HepG2 (cell line): ENCODE data around the gene ZBTB46. TPM values are rescaled to one million over a fixed set of nuclear protein-coding genes. Genes with fewer than 3 reads are reported as not detected.

Experiments
- ATF1 ChIP-seq: IDR thresholded peaks from 2 replicates; pipeline ENCODE4 v1.6.1; 2016; ENCODE audit warnings: mild to moderate bottlenecking, control low read depth
- GABPB1 ChIP-seq: IDR thresholded peaks from 2 replicates; pipeline ENCODE4 v1.6.1; 2016; ENCODE audit warnings: mild to moderate bottlenecking, missing genetic modification reagents, moderate library complexity, missing compliant biosample characterization
- HNRNPL ChIP-seq: fragments of 200-400 bp; formaldehyde crosslinking; IDR thresholded peaks from 2 replicates; pipeline ENCODE4 v1.6.1; 2017; ENCODE audit warnings: mild to moderate bottlenecking, low read depth, low read length
- LCORL ChIP-seq, 2 experiments: fragments of 450-650 bp in 1 of 2; sonication (generic) in 1 of 2; formaldehyde crosslinking in 1 of 2; IDR thresholded peaks; 2 replicates each; pipeline versions ENCODE4 v1.5.0 to v1.6.1; 2017 to 2020; ENCODE audit warnings: antibody characterized with exemption in 1 of 2, missing genetic modification reagents in 1 of 2
- NRL ChIP-seq: sonication (generic); formaldehyde crosslinking; IDR thresholded peaks from 2 replicates; pipeline ENCODE4 v1.5.0; 2020; ENCODE audit warnings: missing genetic modification reagents, mild to moderate bottlenecking, moderate library complexity, borderline replicate concordance
- PTBP1 ChIP-seq: fragments of 200-400 bp; formaldehyde crosslinking; IDR thresholded peaks from 2 replicates; pipeline ENCODE4 v1.6.1; 2018; ENCODE audit warnings: low read length, low read depth; ENCODE audit not compliant: poor library complexity, severe bottlenecking
- RXRA ChIP-seq: sonication (generic); formaldehyde crosslinking; IDR thresholded peaks from 2 replicates; pipeline ENCODE4 v1.5.1; 2020; ENCODE audit warnings: missing genetic modification reagents
- SP2 ChIP-seq: sonication (generic); formaldehyde crosslinking; IDR thresholded peaks from 2 replicates; pipeline ENCODE4 v1.5.1; 2020; ENCODE audit warnings: mild to moderate bottlenecking, missing genetic modification reagents
- SRY ChIP-seq: sonication (generic); formaldehyde crosslinking; IDR thresholded peaks from 2 replicates; pipeline ENCODE4 v1.8.0; 2022; ENCODE audit warnings: mild to moderate bottlenecking, missing genetic modification reagents
- YY1 ChIP-seq: IDR thresholded peaks from 2 replicates; pipeline ENCODE4 v1.6.1; 2011; ENCODE audit warnings: low read length, low read depth, moderate library complexity, mild to moderate bottlenecking; ENCODE audit not compliant: insufficient read depth, insufficient replicate concordance
- ZBTB7B ChIP-seq: sonication (generic); formaldehyde crosslinking; IDR thresholded peaks from 2 replicates; pipeline ENCODE4 v1.4.0; 2020; ENCODE audit warnings: missing genetic modification reagents
- ZNF446 ChIP-seq: sonication (generic); formaldehyde crosslinking; IDR thresholded peaks from 2 replicates; pipeline ENCODE4 v1.5.0; 2020; ENCODE audit warnings: mild to moderate bottlenecking, missing genetic modification reagents
- ZNF562 ChIP-seq: sonication (generic); formaldehyde crosslinking; IDR thresholded peaks from 2 replicates; pipeline ENCODE4 v1.8.0; 2022; ENCODE audit warnings: missing genetic modification reagents, borderline replicate concordance
- polyA plus RNA-seq, 8 experiments: library from polyadenylated mRNA; depleted of rRNA in 3 of 8; stranded (reverse) in 7 of 8; unstranded in 1 of 8; fragments of >200 nt; fragmentation: Illumina TruSeq in 4 of 8; extraction: Trizol in 4 of 8; gene quantifications; 2 replicates each; pipeline versions ENCODE4 v1.2.1 to v1.2.3, GENCODE V29; 2011 to 2016; ENCODE audit warnings: low read depth in 4 of 8, missing spikeins in 1 of 8, mixed read lengths in 1 of 8; ENCODE audit not compliant: insufficient read depth in 1 of 8
- total RNA-seq, 5 experiments: library from RNA; depleted of rRNA; stranded (reverse); fragments of >200 nt; fragmentation: Illumina TruSeq; extraction: Trizol; gene quantifications; 2 replicates each; pipeline ENCODE4 v1.2.3, GENCODE V29; 2016; ENCODE audit warnings: low read depth in 1 of 5
- TF ChIP-seq, protein P1 (sequence below): sonication (generic); formaldehyde crosslinking; IDR thresholded peaks from 2 replicates; pipeline ENCODE4 v1.5.0; 2020; ENCODE audit warnings: missing genetic modification reagents, mild to moderate bottlenecking, borderline replicate concordance
- TF ChIP-seq, protein P2 (sequence below): sonication (generic); formaldehyde crosslinking; IDR thresholded peaks from 2 replicates; pipeline ENCODE4 v1.4.0; 2020; ENCODE audit warnings: missing genetic modification reagents
- TF ChIP-seq, protein P3 (sequence below): sonication (generic); formaldehyde crosslinking; IDR thresholded peaks from 2 replicates; pipeline ENCODE4 v1.5.0; 2020; ENCODE audit warnings: mild to moderate bottlenecking, missing genetic modification reagents, borderline replicate concordance
- TF ChIP-seq, protein P4 (sequence below): sonication (generic); formaldehyde crosslinking; IDR thresholded peaks from 2 replicates; pipeline ENCODE4 v1.5.0; 2020; ENCODE audit warnings: mild to moderate bottlenecking, missing genetic modification reagents, moderate library complexity

The ZBTB46 gene
- total and polyA plus RNA-seq, 2 of the 13 experiments (the other 11 are each of a cell fraction or from before 2014, with no cell fraction given), result 1.6 to 13.5 TPM

DNA sequence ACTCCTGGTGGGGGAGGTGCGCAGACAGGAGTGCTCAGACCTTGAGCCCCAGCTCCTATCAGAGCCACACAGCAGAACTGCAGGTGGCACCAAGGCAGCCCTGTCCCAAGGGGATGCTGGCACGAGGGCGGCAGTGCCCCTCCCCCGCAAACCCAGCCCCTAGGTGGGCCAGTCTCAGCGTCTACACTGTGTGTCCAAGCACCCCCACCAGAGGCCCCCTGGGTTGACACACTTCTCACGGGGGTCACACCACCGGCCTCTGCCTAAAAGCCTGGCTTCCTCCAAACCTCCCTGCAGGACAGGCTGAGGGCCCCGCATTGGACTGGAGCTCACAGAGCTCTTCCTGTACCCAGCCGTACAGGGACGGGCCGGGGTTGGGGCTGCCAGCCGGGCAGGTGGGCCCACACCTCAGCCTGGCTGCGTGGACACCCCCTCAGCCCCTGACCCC, 83.4 kb downstream of the ZBTB46 start (continued):
- peak; percentile 30; the same call in 1 of the 2 replicates for TF ChIP-seq SRY
- TF ChIP-seq, protein P1, sequence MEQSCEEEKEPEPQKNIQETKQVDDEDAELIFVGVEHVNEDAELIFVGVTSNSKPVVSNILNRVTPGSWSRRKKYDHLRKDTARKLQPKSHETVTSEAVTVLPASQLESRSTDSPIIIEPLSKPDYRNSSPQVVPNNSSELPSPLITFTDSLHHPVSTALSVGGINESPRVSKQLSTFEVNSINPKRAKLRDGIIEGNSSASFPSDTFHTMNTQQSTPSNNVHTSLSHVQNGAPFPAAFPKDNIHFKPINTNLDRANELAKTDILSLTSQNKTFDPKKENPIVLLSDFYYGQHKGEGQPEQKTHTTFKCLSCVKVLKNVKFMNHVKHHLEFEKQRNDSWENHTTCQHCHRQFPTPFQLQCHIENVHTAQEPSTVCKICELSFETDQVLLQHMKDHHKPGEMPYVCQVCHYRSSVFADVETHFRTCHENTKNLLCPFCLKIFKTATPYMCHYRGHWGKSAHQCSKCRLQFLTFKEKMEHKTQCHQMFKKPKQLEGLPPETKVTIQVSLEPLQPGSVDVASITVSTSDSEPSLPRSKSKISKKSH, result peak; percentile 67; the same call in 1 of the 2 replicates
- TF ChIP-seq, protein P2, sequence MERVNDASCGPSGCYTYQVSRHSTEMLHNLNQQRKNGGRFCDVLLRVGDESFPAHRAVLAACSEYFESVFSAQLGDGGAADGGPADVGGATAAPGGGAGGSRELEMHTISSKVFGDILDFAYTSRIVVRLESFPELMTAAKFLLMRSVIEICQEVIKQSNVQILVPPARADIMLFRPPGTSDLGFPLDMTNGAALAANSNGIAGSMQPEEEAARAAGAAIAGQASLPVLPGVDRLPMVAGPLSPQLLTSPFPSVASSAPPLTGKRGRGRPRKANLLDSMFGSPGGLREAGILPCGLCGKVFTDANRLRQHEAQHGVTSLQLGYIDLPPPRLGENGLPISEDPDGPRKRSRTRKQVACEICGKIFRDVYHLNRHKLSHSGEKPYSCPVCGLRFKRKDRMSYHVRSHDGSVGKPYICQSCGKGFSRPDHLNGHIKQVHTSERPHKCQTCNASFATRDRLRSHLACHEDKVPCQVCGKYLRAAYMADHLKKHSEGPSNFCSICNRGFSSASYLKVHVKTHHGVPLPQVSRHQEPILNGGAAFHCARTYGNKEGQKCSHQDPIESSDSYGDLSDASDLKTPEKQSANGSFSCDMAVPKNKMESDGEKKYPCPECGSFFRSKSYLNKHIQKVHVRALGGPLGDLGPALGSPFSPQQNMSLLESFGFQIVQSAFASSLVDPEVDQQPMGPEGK (CRISPR knock-in tag), result peak; percentile 40
- TF ChIP-seq ZNF446 (CRISPR knock-in tag), result no peak
- 0 out of 2 replicates have a peak, but pooled peaks have one; percentile 7 for TF ChIP-seq RXRA (CRISPR knock-in tag)
- peak; percentile 45; the same call in 1 of the 2 replicates for TF ChIP-seq GABPB1 (CRISPR knock-in tag)
- TF ChIP-seq YY1, result peak; percentile 13
- 0 out of 2 replicates have a peak, but pooled peaks have one; percentile 38 for TF ChIP-seq SP2 (CRISPR knock-in tag)
- peak; percentile 94 for TF ChIP-seq HNRNPL
- no peak; the same call in 1 of the 2 replicates for TF ChIP-seq ZBTB7B
- TF ChIP-seq, protein P3, sequence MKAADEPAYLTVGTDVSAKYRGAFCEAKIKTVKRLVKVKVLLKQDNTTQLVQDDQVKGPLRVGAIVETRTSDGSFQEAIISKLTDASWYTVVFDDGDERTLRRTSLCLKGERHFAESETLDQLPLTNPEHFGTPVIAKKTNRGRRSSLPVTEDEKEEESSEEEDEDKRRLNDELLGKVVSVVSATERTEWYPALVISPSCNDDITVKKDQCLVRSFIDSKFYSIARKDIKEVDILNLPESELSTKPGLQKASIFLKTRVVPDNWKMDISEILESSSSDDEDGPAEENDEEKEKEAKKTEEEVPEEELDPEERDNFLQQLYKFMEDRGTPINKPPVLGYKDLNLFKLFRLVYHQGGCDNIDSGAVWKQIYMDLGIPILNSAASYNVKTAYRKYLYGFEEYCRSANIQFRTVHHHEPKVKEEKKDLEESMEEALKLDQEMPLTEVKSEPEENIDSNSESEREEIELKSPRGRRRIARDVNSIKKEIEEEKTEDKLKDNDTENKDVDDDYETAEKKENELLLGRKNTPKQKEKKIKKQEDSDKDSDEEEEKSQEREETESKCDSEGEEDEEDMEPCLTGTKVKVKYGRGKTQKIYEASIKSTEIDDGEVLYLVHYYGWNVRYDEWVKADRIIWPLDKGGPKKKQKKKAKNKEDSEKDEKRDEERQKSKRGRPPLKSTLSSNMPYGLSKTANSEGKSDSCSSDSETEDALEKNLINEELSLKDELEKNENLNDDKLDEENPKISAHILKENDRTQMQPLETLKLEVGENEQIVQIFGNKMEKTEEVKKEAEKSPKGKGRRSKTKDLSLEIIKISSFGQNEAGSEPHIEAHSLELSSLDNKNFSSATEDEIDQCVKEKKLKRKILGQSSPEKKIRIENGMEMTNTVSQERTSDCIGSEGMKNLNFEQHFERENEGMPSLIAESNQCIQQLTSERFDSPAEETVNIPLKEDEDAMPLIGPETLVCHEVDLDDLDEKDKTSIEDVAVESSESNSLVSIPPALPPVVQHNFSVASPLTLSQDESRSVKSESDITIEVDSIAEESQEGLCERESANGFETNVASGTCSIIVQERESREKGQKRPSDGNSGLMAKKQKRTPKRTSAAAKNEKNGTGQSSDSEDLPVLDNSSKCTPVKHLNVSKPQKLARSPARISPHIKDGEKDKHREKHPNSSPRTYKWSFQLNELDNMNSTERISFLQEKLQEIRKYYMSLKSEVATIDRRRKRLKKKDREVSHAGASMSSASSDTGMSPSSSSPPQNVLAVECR (CRISPR knock-in tag), result 0 out of 2 replicates have a peak, but pooled peaks have one; percentile 19
- no peak for TF ChIP-seq ZNF562
- TF ChIP-seq, protein P4, sequence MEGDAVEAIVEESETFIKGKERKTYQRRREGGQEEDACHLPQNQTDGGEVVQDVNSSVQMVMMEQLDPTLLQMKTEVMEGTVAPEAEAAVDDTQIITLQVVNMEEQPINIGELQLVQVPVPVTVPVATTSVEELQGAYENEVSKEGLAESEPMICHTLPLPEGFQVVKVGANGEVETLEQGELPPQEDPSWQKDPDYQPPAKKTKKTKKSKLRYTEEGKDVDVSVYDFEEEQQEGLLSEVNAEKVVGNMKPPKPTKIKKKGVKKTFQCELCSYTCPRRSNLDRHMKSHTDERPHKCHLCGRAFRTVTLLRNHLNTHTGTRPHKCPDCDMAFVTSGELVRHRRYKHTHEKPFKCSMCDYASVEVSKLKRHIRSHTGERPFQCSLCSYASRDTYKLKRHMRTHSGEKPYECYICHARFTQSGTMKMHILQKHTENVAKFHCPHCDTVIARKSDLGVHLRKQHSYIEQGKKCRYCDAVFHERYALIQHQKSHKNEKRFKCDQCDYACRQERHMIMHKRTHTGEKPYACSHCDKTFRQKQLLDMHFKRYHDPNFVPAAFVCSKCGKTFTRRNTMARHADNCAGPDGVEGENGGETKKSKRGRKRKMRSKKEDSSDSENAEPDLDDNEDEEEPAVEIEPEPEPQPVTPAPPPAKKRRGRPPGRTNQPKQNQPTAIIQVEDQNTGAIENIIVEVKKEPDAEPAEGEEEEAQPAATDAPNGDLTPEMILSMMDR (CRISPR knock-in tag), result peak; percentile 39
- TF ChIP-seq NRL (CRISPR knock-in tag), result peak; percentile 63; the same call in 1 of the 2 replicates
- TF ChIP-seq ATF1 (CRISPR knock-in tag), result no peak
- TF ChIP-seq LCORL (IDR thresholded peaks at IDR 0.05), result no peak
- no peak for TF ChIP-seq LCORL (CRISPR knock-in tag; IDR thresholded peaks at IDR 0.05)
- no peak for TF ChIP-seq PTBP1
